HG03196 (cell line): ENCODE data around the gene UNK.
"Not testable (repeated sequence)": the region's sequence is repeated elsewhere in the genome, so short reads cannot be mapped to it uniquely, and the experiment has no call there.

Experiments
- ATAC-seq: cut with Tn5 transposase; IDR thresholded peaks from one replicate; pipeline ENCODE4 v1.9.1; 2021; ENCODE audit not compliant: unreplicated experiment

The UNK gene

DNA sequence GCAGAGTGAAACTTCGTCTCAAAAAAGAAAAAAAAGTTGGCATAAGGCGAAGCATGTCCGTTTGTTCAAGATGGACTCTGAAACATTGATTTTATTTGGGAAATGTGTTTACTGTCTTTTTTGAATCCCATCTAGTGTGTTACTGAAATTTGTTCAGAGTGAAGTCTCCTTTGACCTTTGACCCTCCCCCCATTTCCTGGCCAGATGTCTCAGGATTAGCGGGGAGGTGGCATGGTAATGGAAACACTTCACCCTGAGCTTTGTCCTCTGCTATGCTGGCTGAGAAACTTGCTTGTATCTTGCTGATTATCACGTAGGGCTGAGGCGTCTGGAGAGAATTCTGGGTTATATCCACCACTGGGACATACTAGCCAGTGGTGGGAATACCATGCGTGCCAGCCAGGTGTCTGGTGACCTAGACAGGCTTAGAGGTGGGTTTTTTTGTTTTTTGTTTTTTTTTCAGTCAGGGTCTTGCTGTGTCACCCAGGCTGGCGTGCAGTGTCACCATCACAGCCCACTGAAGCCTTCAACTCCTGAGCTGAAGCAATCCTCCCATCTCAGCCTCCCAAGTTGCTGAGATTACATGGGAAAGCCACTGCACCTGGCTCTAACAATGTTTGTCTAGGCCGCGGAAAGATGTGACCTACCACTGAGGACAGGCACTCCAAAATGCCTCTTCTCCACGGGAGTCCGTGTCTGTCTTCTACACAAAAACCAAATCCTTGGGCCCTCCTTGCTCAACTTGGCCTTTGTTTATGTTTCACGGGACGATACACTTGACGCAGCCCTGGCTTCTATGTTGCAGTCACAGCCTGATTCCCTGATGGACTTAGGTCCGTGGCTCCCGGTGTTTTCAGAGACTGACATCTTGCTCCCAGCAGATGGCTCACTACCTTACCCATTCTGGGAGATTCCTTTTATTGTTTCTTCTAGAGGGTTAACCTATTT is 13.0 kb upstream of the UNK start:
- no peak for ATAC-seq

DNA sequence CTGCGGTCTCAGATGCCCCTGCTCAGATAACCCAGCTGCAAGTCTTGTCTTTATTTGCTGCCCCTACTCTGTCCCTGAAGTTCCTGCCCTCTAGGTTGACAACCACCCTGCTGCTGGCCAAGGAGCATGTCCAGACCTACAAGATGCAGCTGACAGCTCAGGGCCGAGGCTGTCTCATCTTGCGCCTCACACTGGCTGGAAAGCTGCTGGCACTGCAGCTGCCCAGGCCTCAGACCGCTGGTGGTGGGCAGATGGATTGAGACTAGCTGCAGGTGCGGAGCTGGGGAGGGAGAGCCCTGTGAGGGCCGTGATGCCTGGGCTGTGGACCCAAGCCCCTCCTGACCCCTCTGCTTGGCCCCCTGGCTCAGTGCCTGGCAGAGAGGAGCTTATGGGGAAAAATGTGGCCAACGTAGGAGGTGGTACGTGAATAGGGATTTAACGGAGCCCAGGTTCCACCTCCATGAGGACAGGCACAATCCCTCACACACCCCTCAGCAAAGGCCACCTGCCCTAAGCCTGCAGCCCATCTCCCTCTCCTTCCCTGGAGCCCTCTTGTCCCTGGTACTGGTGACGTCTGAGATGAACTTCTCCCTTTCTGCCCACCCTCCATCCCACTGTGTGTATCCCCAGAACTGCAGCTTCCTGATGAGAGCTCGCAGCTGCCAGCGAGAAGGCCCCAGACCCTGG is 11.3 kb upstream of the UNK start:
- no peak for ATAC-seq

DNA sequence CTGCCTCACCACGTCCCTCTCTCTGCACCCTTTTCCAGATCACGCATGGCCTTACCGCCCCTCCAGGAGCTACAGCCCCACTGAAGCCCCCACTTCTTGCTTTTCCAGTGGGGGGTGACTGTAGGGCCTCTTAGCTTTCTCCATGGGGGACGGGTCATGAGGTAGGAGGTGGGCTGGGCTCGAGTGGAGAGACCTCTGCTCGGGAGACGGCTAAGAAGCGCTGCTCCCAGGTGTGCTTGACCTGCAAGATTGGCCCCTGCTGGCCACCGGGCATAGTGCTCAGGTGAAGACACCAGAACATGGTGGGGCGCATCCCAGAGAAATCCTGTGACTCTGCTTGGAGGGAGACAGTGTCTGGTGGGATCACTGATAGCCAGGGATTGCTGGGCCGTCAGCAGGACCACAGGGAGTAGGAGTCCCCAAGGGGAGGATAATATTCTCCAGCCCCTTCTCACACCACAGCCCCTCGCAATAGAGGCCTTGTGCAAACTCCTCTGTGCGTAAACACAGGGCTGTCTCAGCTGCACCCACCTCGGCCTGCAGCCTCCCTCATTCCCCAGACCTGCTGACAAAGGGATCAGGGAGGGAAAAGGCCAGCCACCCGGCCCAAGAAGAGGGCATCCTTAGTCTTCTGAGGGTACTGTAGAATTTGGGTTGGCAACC is 10.7 kb upstream of the UNK start:
- ATAC-seq: no peak

DNA sequence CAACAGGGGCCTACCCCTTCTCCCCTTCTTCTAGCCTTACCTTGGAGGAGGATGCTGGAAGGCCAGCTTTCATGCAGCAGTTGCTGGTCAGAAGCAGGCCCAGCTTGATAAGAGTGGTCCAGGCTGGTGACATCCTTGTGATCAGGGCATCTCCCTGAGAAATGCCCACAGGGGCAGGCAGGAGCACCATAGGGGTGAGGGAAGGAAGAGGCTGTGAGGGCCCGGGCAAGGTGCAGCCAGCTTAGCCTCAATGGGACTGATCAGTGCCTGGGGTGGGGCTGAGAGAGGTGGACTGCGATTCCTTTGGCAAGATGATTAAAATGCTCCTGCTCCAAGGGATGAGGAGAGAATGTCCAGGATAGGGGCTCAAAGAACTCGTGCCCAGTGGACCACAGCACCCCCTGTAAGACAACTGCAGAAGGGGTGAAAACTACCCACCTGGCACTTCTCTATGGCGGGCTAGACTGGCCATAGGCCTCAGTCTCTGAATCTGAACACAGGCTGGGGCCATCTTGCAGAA is 10.1 kb upstream of the UNK start:
- no peak for ATAC-seq

DNA sequence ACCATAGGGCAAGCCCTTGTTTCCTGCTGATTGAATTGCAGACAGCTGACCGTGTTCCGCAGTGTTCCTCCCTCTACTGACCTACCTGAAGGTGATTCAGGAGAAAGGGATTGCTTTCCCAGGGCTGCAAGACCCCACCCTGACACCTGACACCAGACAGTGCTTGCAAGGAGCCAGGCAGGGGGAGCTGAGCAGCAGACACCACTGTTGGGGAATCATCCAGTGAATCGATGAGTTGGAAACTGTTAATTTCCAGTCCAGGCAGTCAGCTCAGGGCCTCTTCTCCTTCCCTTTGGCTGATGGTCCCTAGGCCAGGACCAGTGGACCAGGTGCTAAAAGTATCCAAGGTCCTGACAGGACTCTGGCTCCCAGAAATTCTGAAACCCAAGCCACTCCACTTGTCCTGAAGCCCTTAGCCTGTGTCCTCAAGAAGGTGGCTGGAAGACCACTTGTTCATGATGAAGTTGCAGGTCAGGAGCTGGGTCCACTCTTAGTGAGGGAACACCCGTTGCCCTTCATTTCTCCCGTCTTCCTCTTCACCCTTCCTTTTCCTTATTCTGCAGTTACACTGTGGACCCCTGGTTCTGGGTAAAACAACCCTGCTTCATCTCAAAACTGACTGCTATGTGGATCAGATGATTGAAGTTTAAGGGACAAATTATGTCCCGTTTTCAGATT is 9.5 kb upstream of the UNK start:
- ATAC-seq: no peak

DNA sequence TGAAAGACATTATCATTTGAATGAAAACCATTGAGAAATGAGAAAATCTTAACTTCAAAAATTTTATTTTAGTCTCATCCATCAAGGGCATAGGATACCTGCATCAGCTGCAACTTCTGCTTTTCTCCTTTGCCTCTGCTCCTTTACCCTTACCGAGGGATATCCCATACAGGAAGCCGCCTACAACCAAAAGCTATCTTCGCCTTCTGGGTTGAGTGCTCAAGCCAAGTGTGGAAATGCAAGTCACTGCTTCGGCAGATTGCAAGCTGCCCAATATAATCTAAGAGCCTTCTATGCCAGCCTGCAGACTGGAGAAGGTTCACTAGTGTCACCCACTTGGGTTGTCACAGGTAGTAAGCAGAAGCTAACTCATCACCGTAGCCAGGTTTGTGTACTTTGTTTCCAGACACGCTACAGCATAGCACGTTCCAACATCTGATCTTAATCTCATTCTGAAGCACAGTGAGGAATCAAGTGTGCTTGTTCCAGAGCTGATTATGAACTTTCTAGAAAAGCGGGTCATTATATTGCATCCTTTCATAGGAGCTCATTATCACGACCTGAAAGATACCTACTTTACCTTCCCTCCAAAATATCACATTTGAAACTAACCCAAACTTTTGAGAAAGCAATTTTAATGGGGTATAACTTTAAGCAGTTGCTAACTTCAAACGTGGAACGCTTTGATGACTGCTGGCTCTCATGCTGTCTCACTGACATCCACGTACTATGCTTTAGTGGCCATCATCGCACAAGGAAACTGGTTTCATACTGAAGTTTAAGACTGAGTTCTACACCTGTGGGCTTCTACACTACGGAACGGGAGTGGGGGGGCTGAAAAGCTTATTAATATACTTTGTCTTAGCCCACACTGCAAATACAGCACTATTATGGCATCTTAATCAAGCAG is 8.0 kb upstream of the UNK start:
- ATAC-seq: no peak

DNA sequence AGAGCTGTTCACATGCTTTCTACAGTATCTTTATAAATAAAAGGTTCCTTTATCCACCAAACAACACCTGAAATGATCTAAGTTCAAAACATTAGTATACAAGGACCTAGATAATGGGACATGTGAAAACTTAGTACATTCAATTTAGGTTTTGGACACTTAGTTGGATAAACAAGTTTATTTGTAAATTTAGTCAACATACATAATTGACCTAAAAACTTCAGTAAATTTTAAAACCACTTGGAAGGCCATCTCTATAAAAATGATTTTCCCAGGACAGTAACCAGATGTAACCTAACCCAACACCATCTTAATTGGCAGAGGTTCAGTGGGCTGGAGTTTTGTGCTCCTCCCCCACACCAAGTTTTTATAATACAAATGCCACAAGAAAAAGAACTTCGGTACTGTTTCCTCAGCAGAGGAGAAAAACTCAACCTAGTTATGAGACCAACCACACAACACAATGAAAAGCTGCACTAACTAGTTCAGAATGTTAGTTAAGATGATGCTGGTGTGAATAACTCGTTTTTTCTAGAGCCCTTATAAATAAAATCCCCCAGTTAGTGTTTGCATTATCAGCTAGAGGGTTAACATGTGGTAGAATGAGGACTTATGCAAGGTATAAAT is 7.2 kb upstream of the UNK start:
- ATAC-seq: no peak

DNA sequence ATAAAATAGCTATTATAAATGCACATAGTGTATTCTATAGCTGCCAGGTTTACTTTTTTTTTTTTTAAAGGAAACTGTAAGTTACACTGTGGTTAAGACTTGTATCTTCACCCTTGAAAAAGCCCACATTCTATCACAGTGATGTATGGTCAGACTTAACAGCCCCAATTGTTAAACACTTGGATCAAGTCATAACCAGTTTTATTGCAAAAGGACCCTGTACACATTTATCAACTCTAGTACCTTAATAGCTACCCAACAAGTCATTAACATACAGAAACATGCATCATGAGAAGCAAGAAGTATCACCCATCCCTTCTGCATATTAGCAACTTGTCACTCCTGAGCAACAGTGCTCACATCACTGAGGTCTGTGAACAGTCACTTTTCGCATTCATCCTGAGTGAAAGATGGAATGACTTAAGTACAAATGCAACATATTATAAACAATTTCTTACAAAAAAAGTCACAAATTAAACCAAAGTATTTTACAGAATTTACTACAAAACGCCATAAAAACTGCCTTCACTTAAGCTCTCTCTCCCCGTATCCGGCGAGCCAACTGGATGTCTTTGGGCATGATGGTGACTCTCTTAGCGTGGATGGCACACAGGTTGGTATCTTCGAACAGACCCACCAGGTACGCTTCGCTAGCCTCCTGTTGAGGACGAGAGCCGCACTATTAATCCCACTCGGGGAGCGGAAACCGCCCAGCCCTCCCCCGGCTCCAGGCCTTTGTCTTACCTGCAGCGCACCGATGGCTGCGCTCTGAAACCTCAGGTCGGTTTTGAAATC is 6.3 kb upstream of the UNK start:
- not testable (repeated sequence) for ATAC-seq

DNA sequence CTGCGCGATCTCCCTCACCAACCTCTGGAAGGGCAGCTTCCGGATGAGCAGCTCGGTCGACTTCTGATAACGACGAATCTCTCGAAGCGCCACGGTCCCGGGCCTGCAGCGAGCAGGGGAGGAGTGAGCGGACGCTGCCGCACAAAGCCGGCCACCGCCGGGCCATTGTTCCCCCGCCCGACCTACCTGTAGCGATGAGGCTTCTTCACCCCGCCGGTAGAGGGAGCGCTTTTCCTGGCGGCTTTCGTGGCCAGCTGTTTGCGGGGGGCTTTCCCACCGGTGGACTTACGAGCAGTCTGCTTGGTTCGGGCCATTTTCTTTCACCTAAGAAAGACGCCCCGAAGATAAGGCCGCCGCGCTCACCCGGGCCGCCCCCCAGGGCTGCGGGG is 5.8 kb upstream of the UNK start:
- ATAC-seq: peak; percentile 4

DNA sequence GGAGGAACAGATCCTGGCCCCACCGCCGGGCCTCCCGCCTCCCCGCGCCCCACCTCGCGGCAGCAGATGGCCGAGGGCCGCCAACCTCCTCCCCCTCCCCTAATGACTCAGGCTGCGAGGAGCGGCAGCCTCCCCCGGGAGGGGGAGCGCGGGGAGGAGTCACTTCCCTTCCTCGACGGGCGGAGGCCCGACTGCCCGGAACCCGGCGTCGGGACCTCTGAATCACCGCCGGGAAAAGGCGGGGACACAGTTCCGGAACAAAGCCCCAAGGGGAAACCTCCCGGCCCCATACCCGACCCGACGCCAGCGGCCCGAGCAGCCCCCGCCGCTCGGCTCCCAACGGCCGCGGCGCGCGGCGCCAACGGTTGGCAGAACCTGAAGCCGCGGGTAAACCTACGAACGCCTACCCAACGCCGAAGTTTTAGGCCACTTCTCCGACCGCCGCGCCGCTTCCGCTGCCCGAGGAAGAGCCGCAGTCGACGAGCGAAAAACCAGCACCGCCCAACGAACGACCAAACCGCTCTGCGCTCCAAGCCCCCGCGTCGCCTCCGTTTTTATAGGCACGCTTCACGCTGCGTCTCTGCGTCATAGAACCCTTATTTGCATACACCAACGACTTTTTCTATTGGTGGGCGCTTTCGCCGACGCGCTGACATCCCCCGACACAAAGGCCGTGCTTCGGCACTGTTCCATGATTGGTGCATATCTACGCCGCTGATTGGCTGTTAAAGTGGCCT is 5.2 kb upstream of the UNK start:
- peak; percentile 64 for ATAC-seq

DNA sequence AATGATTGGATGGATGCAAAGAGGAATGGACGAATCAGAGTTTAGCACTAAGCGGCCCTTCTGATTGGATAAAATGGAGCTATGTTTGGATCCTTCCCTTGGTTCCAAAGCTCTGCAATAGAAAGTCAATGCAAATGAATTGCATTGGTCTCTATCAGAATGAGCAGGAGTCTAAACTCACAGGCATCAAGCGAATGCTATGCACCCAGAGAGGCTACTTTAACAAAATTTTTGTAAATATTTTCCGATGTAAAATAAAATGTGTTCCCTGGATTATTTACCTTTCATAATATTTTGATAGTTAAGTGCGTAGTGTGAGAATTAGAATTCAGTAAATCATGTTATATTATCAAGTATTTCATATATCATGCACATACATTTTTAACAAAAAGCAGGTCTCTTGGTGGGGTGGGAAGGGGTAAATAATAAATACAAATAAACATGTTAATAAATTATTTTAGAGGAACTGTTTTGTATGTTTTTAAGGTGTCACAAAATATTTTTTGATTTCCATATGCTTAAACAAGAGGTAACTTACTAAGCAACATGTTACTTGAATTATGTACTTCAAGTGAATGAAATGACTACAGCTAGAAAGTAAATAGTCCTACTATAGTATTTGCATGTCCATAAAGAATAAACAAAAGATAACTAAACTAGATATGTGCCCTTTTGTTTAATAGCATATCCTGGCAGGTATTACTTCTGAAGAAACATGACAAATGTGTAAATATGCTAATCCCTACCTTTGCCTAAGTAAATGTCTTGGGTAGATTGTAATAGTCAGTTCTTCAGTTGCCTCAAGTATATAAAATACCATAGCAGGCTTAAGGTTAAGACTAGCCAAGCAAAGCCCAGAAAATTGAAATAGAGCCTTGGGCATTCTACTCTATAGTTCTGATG is 4.4 kb upstream of the UNK start:
- ATAC-seq: no peak

DNA sequence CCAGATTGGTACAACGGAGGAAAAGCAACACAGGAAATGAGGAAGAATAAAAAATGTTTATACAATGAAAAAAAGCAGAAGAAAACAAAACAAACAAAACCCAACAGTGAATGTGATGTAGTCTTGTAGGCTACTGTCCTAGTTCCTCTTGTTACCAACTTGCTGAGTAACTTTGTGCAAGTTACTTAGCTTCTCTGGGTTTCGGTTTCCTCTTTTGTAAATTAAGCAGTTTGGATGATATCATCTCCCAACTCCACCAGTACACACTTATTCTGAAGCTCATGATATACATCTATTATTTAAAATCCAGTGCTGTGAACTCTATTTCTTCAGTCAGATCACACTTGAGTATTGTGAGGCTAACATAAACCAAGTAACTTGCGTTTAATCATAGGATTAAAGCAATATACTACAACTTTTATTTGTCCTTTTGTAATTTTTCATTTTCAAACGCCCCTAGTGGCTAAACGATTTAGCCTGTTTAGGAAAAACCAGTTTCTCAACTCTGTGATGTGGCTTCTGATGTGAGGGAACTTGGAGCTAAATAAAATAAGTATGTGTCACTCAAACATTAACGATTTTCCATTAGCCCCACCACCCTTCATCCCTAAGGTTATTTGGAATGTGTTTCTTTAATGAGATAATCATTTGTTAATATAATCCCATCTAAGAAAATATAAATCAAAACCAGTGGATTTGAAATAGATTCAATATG is 1.4 kb upstream of the UNK start:
- ATAC-seq: no peak

DNA sequence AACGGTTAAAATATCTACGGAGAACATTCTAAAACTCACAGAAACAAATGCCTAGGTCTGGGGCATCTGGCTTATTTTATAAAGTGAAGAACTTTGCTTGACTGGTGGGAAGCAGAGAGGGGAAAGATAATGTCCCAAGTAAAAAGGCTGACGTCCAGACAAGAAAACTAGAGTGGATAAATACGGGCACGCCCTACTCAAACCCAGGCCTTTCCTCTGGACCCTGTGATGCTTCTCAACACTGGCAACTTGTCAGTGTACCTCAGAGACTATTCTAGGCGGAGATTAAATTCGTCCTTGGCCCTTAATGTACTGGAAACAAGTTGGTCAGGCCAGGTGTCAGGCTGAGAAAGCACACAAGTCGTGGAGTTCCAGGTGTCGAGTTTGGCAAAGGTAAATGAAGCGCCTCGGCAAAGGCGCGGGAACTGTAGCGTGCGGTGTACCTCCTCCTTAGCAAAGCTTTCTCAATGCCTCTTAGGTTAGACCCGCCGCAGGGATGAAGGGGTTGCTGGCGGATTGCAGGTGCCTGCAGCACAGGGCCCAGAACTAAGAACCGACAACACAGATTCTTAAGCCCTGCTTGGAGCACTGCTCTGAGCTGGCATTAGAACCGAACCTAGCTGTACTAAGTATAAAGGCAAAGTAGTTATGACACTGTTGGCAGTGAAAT is 668 bp upstream of the UNK start:
- no peak for ATAC-seq

DNA sequence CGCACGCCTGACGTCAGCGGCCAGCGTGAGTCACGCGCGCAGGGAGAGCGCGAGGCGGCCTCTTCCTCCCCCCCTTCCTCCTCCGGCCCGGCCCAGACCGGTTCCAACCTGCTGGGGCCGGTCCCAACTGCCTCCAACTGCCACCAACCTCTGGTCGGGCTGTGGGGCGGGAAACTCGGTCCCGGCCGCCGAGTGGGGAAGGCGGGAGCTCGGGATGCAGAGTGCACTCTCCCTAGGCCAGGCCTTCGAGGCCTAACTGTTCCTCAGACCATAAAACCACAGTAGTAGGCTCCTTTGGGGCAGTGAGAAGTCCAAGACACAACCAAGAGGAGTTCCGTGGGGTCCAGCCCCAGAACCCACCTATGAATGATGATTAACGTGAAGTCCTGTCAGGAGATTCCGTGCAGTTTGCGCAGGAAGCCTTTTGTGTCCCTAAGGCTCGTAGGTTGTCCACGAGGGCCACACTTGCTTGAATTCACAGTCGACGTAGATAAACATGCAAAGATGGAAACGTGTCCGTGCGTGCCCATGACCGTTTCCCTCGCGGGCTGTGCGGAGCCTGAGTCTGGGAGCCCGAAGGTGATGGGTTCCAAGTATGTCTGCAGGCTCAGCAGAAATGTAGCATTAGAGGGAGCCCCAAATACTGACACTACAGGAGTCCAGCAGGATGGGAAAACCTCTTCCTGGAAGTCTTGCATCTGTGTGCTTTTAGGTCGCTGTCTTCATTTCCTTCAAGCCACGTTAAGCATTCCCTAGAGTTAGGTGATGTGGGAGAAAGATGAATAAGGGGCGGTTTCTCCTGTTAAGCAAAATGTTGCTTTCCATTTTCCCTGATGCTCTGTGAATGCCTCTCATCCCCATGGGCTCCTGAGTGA is 647 bp downstream of the UNK start:
- ATAC-seq: peak; percentile 50

DNA sequence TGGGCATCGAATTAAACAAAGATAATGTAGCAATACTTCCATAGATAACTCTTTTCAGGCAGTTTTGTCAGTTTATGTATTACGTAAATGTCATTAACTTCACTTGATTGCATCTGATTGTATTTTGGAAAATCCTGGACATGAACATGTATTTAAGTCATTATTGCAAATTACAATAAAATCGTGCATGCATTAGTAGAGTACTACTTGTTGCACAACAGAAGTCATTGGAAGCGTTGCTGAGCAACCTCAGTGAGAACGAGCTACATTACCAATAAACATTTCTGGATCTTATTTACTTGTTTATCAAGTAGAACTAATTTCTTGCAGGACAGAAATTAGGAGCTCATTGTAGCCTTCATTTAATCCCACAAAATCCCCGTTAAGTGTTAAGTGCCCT is 6.6 kb downstream of the UNK start:
- no peak for ATAC-seq
